GM18526 (cell line): ENCODE data around the gene CARNS1.

ENCODE experiments used
- POLR2A ChIP-seq: IDR thresholded peaks from 3 replicates; pipeline ENCODE4 v1.6.1; 2011; ENCODE audit not compliant: insufficient read length; ENCODE audit errors: extremely low read depth

Gene CARNS1

GRCh38 chr11:67410984-67411784 lies 4.3 kb upstream of the CARNS1 start:
- TF ChIP-seq POLR2A = no peak

- TF ChIP-seq POLR2A = no peak
Observed at GRCh38 chr11:67411785-67412152, 3.7 kb upstream of the CARNS1 start.

- TF ChIP-seq POLR2A = no peak
Observed at GRCh38 chr11:67412495-67413179, 2.8 kb upstream of the CARNS1 start.

- TF ChIP-seq POLR2A = no peak
Observed at GRCh38 chr11:67413266-67413849, 2.1 kb upstream of the CARNS1 start.

- no peak for TF ChIP-seq POLR2A
Observed at GRCh38 chr11:67416416-67417335, 1.2 kb downstream of the CARNS1 start.

GRCh38 chr11:67417425-67417824 lies 1.9 kb downstream of the CARNS1 start:
- TF ChIP-seq POLR2A = no peak

GRCh38 chr11:67418476-67419281 lies 3.2 kb downstream of the CARNS1 start:
- TF ChIP-seq POLR2A = no peak

- TF ChIP-seq POLR2A = no peak
Observed at GRCh38 chr11:67419325-67420049, 4.0 kb downstream of the CARNS1 start.

- no peak for TF ChIP-seq POLR2A
Observed at GRCh38 chr11:67420147-67420645, 4.7 kb downstream of the CARNS1 start.

- TF ChIP-seq POLR2A = peak; percentile 59
Observed at GRCh38 chr11:67420646-67421429, 5.4 kb downstream of the CARNS1 start.

- no peak for TF ChIP-seq POLR2A
Observed at GRCh38 chr11:67421430-67422031, 6.1 kb downstream of the CARNS1 start.

GRCh38 chr11:67422891-67423290 lies 7.4 kb downstream of the CARNS1 start:
- no peak for TF ChIP-seq POLR2A

- TF ChIP-seq POLR2A = no peak
Observed at GRCh38 chr11:67423466-67423865, 8.0 kb downstream of the CARNS1 start.
